ENCODE results near the gene ABR. TPM values are rescaled to one million over a fixed set of nuclear protein-coding genes. Genes with fewer than 3 reads are reported as not detected.

The ABR gene
- total and polyA plus RNA-seq, 2 of the 8 experiments (the other 6 are each of a cell fraction or from before 2014, with no cell fraction given), result 44.8 to 47.2 TPM

GRCh38 chr17:1149869-1150268, 29.9 kb downstream of the ABR start (continued):
- TF ChIP-seq EP300 (IDR thresholded peaks at IDR 0.05; ENCODE audit: borderline replicate concordance in 1 of 2, low read depth in 2 of 2, low read length in 2 of 2) (no peak), SP1 (IDR thresholded peaks at IDR 0.05; ENCODE audit: low read depth, low read length) (no peak), CBX8 (IDR thresholded peaks at IDR 0.05; ENCODE audit: borderline replicate concordance, low read depth, low read length) (no peak), GABPA (IDR thresholded peaks at IDR 0.05; ENCODE audit: borderline replicate concordance, insufficient read depth, low read length) (no peak), JUND (IDR thresholded peaks at IDR 0.05; ENCODE audit: low read length) (no peak)
